MM.1S (cell line): ENCODE measurements around the gene ESR2.

Experiments
- DNase-seq: peaks from one replicate; pipeline ENCODE4 v3.0.0-alpha.2; 2015
- H2AFZ ChIP-seq: fragments of 300-600 bp; sonication (generic); 2 replicates; pipeline ENCODE4 v1.6.0; 2016; ENCODE audit warnings: antibody characterized with exemption, low read length
- H3F3A ChIP-seq: fragments of 300-600 bp; sonication (generic); 2 replicates; pipeline ENCODE4 v1.6.1; 2016; ENCODE audit warnings: mild to moderate bottlenecking, antibody characterized with exemption, low read length, moderate library complexity, mixed read lengths; ENCODE audit not compliant: insufficient read depth
- H3K27ac ChIP-seq: fragments of 300-600 bp; sonication (generic); 2 replicates; pipeline ENCODE4 v1.5.1; 2016; ENCODE audit warnings: mild to moderate bottlenecking, low read length
- H3K27me3 ChIP-seq: fragments of 300-600 bp; sonication (generic); replicated peaks from 2 replicates; pipeline ENCODE4 v1.6.0; 2016; ENCODE audit warnings: low read length; ENCODE audit not compliant: insufficient read depth
- H3K36me3 ChIP-seq: fragments of 300-600 bp; sonication (generic); replicated peaks from 2 replicates; pipeline ENCODE4 v1.6.1; 2016; ENCODE audit warnings: mild to moderate bottlenecking, low read length, mixed read lengths; ENCODE audit not compliant: insufficient read depth
- H3K4me1 ChIP-seq: fragments of 300-600 bp; sonication (generic); 2 replicates; pipeline ENCODE4 v1.6.1; 2016; ENCODE audit warnings: low read length, mixed read lengths
- H3K4me2 ChIP-seq: fragments of 300-600 bp; sonication (generic); 2 replicates; pipeline ENCODE4 v1.6.0; 2016; ENCODE audit warnings: low read depth, low read length
- H3K4me3 ChIP-seq: fragments of 300-600 bp; sonication (generic); 2 replicates; pipeline ENCODE4 v1.5.1; 2016; ENCODE audit warnings: low read length, mixed read lengths
- H3K79me2 ChIP-seq: fragments of 300-600 bp; sonication (generic); 2 replicates; pipeline ENCODE4 v1.6.1; 2016; ENCODE audit warnings: mixed run types, low read length, mixed read lengths
- H3K9ac ChIP-seq: fragments of 300-600 bp; sonication (generic); 2 replicates; pipeline ENCODE4 v1.6.1; 2016; ENCODE audit warnings: low read length, mixed read lengths
- H3K9me2 ChIP-seq: fragments of 300-600 bp; sonication (generic); replicated peaks from 2 replicates; pipeline ENCODE4 v1.6.1; 2016; ENCODE audit warnings: mild to moderate bottlenecking, low read length, mixed read lengths; ENCODE audit not compliant: insufficient read depth
- H3K9me3 ChIP-seq: fragments of 300-600 bp; sonication (generic); replicated peaks from 2 replicates; pipeline ENCODE4 v1.6.1; 2016; ENCODE audit warnings: mild to moderate bottlenecking, low read length, mixed read lengths; ENCODE audit not compliant: insufficient read depth
- H4K20me1 ChIP-seq: fragments of 300-600 bp; sonication (generic); 2 replicates; pipeline ENCODE4 v1.6.1; 2016; ENCODE audit warnings: mild to moderate bottlenecking, low read length, moderate library complexity, mixed read lengths; ENCODE audit not compliant: insufficient read depth
- CTCF ChIP-seq: fragments of 300-600 bp; sonication (generic); IDR thresholded peaks from 2 replicates; pipeline ENCODE4 v1.5.1; 2016; ENCODE audit warnings: antibody characterized with exemption, low read length, mixed read lengths
- EZH2 ChIP-seq: fragments of 300-600 bp; sonication (generic); optimal IDR thresholded peaks from 2 replicates; pipeline ENCODE3; 2017; ENCODE audit warnings: low read depth, mild to moderate bottlenecking, antibody characterized with exemption, low read length, mixed read lengths
- EZH2phosphoT487 ChIP-seq: fragments of 300-600 bp; sonication (generic); IDR thresholded peaks from 2 replicates; pipeline ENCODE4 v1.6.1; 2018; ENCODE audit warnings: antibody characterized with exemption, low read length

Gene ESR2

GRCh38 chr14:64196814-64197411 is 97.3 kb downstream of the ESR2 start:
- Histone ChIP-seq H3K4me2 (no peak overlapping the region), H3K27ac (no peak overlapping the region), H3K9ac (no peak overlapping the region)

GRCh38 chr14:64196056-64196455 is 98.1 kb downstream of the ESR2 start:
- H3K9me3 ChIP-seq: no peaks in the 10 kb centered on the region
- no peak overlapping the region for H3K27ac ChIP-seq
- H3K27me3 ChIP-seq: no peaks in the 10 kb centered on the region
- no peaks in the 10 kb centered on the region for H3K36me3 ChIP-seq
- H3K4me1 ChIP-seq: peaks cover 15% of the 10 kb centered on the region
- no peaks in the 10 kb centered on the region for H3F3A ChIP-seq
- H3K79me2 ChIP-seq: no peaks in the 10 kb centered on the region
- no peaks in the 10 kb centered on the region for H3K9me2 ChIP-seq
- DNase-seq: no peak
- H3K4me2 ChIP-seq: no peak overlapping the region
- no peak overlapping the region for H3K9ac ChIP-seq
- H3K4me3 ChIP-seq: no peak overlapping the region
- no peak overlapping the region for H2AFZ ChIP-seq
- H4K20me1 ChIP-seq: no peaks in the 10 kb centered on the region
- TF ChIP-seq EZH2 (no peak), CTCF (no peak), EZH2phosphoT487 (no peak)

More at GRCh38 chr14:64196814-64197411, 97.3 kb downstream of the ESR2 start:
- Histone ChIP-seq H3K36me3 (no peaks in the 10 kb centered on the region), H3F3A (no peaks in the 10 kb centered on the region), H2AFZ (no peak overlapping the region), H3K79me2 (no peaks in the 10 kb centered on the region), H4K20me1 (no peaks in the 10 kb centered on the region), H3K27me3 (no peaks in the 10 kb centered on the region), H3K9me3 (no peaks in the 10 kb centered on the region), H3K4me1 (peaks cover 15% of the 10 kb centered on the region), H3K9me2 (no peaks in the 10 kb centered on the region), H3K4me3 (no peak overlapping the region)
- TF ChIP-seq CTCF: no peak
- TF ChIP-seq EZH2: no peak
- no peak for TF ChIP-seq EZH2phosphoT487
- no peak for DNase-seq

- H3K4me2 ChIP-seq: 0 out of 2 replicates have a peak overlapping the region, but pooled peaks have one; percentile 2
- TF ChIP-seq EZH2 (no peak), CTCF (no peak), EZH2phosphoT487 (no peak)
Observed at GRCh38 chr14:64195199-64195598, 99.0 kb downstream of the ESR2 start.

More at GRCh38 chr14:64195199-64195598, 99.0 kb downstream of the ESR2 start:
- Histone ChIP-seq H3K27me3 (no peaks in the 10 kb centered on the region), H3K9me3 (no peaks in the 10 kb centered on the region), H3K9ac (no peak overlapping the region), H3F3A (no peaks in the 10 kb centered on the region), H3K27ac (peak overlapping the region; percentile 8; the same call in 1 of the 2 replicates), H4K20me1 (no peaks in the 10 kb centered on the region), H2AFZ (no peak overlapping the region), H3K4me1 (peaks cover 15% of the 10 kb centered on the region), H3K9me2 (no peaks in the 10 kb centered on the region), H3K4me3 (no peak overlapping the region), H3K79me2 (no peaks in the 10 kb centered on the region), H3K36me3 (no peaks in the 10 kb centered on the region)
- peak; percentile 39 for DNase-seq
